ENCODE results near the gene KIF11.

DNA sequence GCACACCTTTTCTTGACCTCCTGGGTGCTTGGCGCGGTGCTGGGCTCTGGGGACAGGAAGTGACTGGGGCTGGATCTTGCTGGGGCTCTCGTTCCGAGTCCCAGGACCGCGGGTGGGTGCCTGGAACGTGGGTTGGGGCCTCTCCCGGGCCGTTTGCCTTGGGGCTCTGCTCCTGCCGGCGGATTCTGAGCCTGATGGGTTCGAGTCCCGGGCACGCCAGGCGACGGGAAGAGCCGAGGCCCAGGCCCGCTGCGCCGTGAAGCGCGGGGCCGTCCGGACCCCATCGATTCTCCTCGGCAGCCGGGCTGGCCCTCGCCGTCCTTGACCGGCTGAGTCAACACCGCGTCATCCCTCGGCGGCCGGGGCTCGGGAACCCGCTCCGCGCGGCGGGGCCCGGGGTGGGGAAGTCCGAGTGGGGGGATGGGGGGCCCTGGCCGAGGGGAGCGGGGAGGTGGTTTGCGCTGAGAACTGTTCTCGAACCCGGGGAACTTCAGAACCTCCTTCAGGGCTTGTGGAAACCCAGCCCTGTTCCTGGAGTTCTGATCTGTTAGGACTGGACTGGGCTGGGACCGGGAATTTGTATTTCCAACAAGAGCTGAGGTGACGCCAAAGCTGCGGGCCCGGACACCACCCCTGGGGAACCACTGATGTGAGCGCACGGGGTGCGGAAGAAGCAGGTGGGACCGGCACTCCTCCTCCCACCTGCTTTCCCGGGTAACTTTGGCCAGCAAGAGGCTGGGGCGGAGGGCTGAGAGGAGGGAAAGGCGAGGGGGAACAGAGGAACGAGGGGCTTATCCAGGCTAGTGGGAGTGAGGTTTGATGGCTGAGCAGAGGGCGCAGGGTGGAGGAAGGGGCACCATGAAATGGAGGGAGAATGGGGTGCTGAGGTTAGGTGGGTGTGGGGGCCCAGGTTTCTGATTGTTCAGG, 103.0 kb downstream of the KIF11 start:
- TF ChIP-seq CTCF (IDR thresholded peaks at IDR 0.05) (no peak), POLR2A (IDR thresholded peaks at IDR 0.05) (no peak)
